Vagina (tissue), 2 donors: ENCODE measurements around the gene XKRX.

Experiments used
- POLR2A ChIP-seq, 2 donors: fragments of 450-650 bp; IDR thresholded peaks; one replicate each; pipeline ENCODE4 v1.6.1; 2017; ENCODE audit warnings: antibody characterized with exemption in 2 of 2, mild to moderate bottlenecking in 2 of 2, moderate library complexity in 2 of 2
- POLR2AphosphoS5 ChIP-seq, 2 donors: sonication (generic); formaldehyde crosslinking; IDR thresholded peaks; one replicate each; pipeline ENCODE4 v1.9.0; 2017; ENCODE audit warnings: antibody characterized with exemption in 2 of 2, mild to moderate bottlenecking in 2 of 2, low read depth in 1 of 2; ENCODE audit not compliant: insufficient read depth in 1 of 2
- TF ChIP-seq, protein P1 (sequence below), 3 experiments: fragments of 450-650 bp in 2 of 3; fragments of 200-600 bp in 1 of 3; sonication (generic) in 1 of 3; IDR thresholded peaks; one replicate each; pipeline ENCODE4 v1.5.1; 2017 to 2019; ENCODE audit warnings: antibody characterized with exemption in 3 of 3, mild to moderate bottlenecking in 2 of 3, moderate library complexity in 2 of 3

DNA sequence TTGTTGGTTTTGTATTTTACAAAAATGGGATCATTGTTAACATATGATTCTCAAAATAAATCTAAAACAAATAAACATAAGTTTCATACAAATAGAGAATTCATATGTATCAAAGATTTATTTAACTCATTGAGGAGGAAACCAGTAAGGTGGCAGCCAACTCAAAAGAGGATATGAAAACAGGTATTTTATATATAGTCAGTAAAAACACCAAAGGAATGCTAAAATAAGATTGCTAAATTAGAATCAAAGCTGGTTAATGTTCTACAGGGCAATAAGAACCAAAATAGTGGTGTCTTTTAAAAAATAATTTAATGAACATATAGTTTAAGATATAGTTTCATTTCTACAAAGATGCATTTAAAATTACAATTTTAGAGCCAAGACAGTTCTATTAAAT lies 23.1 kb downstream of the XKRX start:
- no peak for TF ChIP-seq POLR2AphosphoS5 (IDR thresholded peaks at IDR 0.05; ENCODE audit: insufficient read depth in 1 of 2, low read depth in 1 of 2)
- TF ChIP-seq, protein P1, sequence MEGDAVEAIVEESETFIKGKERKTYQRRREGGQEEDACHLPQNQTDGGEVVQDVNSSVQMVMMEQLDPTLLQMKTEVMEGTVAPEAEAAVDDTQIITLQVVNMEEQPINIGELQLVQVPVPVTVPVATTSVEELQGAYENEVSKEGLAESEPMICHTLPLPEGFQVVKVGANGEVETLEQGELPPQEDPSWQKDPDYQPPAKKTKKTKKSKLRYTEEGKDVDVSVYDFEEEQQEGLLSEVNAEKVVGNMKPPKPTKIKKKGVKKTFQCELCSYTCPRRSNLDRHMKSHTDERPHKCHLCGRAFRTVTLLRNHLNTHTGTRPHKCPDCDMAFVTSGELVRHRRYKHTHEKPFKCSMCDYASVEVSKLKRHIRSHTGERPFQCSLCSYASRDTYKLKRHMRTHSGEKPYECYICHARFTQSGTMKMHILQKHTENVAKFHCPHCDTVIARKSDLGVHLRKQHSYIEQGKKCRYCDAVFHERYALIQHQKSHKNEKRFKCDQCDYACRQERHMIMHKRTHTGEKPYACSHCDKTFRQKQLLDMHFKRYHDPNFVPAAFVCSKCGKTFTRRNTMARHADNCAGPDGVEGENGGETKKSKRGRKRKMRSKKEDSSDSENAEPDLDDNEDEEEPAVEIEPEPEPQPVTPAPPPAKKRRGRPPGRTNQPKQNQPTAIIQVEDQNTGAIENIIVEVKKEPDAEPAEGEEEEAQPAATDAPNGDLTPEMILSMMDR (IDR thresholded peaks at IDR 0.05) = no peak
- no peak for TF ChIP-seq POLR2A (IDR thresholded peaks at IDR 0.05)
